ENCODE measurements around the gene TSPAN11. TPM values are rescaled to one million over a fixed set of nuclear protein-coding genes. Genes with fewer than 3 reads are reported as not detected.

Gene TSPAN11
- total and polyA plus RNA-seq, 2 donors (not counting 3 experiments of a cell fraction or from before 2014, with no cell fraction given), result 2.1 to 3.9 TPM

- Histone ChIP-seq H2AFZ (ENCODE audit: low read depth, low read length) (no peak overlapping the region), H3K4me2 (ENCODE audit: insufficient read depth, low read length) (no peak overlapping the region), H3K9me3 (replicated peaks; ENCODE audit: control insufficient read depth, insufficient read depth, low read length) (no peaks in the 10 kb centered on the region), H3K27me3 (ENCODE audit: control insufficient read depth in 2 of 2, insufficient read depth in 2 of 2, low read length in 2 of 2) (peaks cover 7 to 8% of the 10 kb centered on the region in 2 experiments), H3K4me1 (ENCODE audit: control insufficient read depth, extremely low read depth, insufficient read depth, low read length) (no peaks in the 10 kb centered on the region), H3K79me2 (ENCODE audit: control insufficient read depth, insufficient read depth, low read length) (no peaks in the 10 kb centered on the region), H3K9me1 (replicated peaks; ENCODE audit: control insufficient read depth, extremely low read depth, insufficient read depth, low read length) (no peaks in the 10 kb centered on the region), H3K36me3 (ENCODE audit: control insufficient read depth in 2 of 2, extremely low read depth in 1 of 2, insufficient read depth in 2 of 2, low read length in 2 of 2) (no peaks in the 10 kb centered on the region), H3K9ac (replicated peaks; ENCODE audit: extremely low read depth, insufficient read depth, low read length) (no peak overlapping the region), H3K27ac (ENCODE audit: insufficient read depth, low read depth, low read length) (no peak overlapping the region), H4K20me1 (replicated peaks; ENCODE audit: control insufficient read depth, extremely low read depth, insufficient read depth, low read length) (no peaks in the 10 kb centered on the region), H3K4me3 (replicated peaks in 1 of 3; ENCODE audit: insufficient read depth in 1 of 3, low read depth in 1 of 3, low read length in 3 of 3) (no peak overlapping the region)
- FAIRE-seq (no peak), DNase-seq (ENCODE audit: low read depth, low spot score) (peak; percentile 39)
- intact Hi-C loops (cut with micrococcal nuclease), result no loop called here
- dilution Hi-C loops (cut with MboI; ENCODE audit: extremely low pct_ligation_motif_present, low sequenced_read_pairs), result no loop called here
- ChIA-PET CTCF (interaction anchor here (0.8 to 1.9 kb wide), 5 partner anchors 9 to 120 kb away, joined by 3 to 7 read pairs (median 4); no protein-coding TSS in a partner anchor), POLR2A (no interaction called here)
- no TSS peak for BruUV-seq (replicated peaks)
- TF ChIP-seq FOS (IDR thresholded peaks at IDR 0.05; ENCODE audit: borderline replicate concordance, insufficient read depth, low read length), result no peak
- no peak for TF ChIP-seq JUN (IDR thresholded peaks at IDR 0.05; ENCODE audit: borderline replicate concordance, insufficient read depth, insufficient read length, low read depth)
- no peak for TF ChIP-seq EZH2 (IDR thresholded peaks at IDR 0.05; ENCODE audit: borderline replicate concordance, low read depth, low read length, severe bottlenecking)
- no peak for TF ChIP-seq MAX (IDR thresholded peaks at IDR 0.05; ENCODE audit: insufficient read depth, insufficient read length)
- no peak for TF ChIP-seq CTCF (IDR thresholded peaks at IDR 0.05; ENCODE audit: extremely low read depth in 1 of 2, insufficient read depth in 1 of 2, low read depth in 1 of 2, low read length in 2 of 2)
- TF ChIP-seq MYC (IDR thresholded peaks at IDR 0.05; ENCODE audit: low read depth, low read length), result no peak
- no peak for TF ChIP-seq GATA2 (IDR thresholded peaks at IDR 0.05; ENCODE audit: insufficient read depth, insufficient read length, low read depth, low read length)
- TF ChIP-seq POLR2AphosphoS5 (IDR thresholded peaks at IDR 0.05; ENCODE audit: insufficient read depth, low read depth, low read length), result no peak
- TF ChIP-seq POLR2A (IDR thresholded peaks at IDR 0.05; ENCODE audit: low read depth, low read length), result no peak
Observed at GRCh38 chr12:30970559-30971197, 44.1 kb downstream of the TSPAN11 start.
